ENCODE results near the gene CEP72.

GRCh38 chr5:626850-627249, 14.7 kb downstream of the CEP72 start:
- no peak for TF ChIP-seq POLR2A (IDR thresholded peaks at IDR 0.05)
- TF ChIP-seq, protein P1, sequence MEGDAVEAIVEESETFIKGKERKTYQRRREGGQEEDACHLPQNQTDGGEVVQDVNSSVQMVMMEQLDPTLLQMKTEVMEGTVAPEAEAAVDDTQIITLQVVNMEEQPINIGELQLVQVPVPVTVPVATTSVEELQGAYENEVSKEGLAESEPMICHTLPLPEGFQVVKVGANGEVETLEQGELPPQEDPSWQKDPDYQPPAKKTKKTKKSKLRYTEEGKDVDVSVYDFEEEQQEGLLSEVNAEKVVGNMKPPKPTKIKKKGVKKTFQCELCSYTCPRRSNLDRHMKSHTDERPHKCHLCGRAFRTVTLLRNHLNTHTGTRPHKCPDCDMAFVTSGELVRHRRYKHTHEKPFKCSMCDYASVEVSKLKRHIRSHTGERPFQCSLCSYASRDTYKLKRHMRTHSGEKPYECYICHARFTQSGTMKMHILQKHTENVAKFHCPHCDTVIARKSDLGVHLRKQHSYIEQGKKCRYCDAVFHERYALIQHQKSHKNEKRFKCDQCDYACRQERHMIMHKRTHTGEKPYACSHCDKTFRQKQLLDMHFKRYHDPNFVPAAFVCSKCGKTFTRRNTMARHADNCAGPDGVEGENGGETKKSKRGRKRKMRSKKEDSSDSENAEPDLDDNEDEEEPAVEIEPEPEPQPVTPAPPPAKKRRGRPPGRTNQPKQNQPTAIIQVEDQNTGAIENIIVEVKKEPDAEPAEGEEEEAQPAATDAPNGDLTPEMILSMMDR (IDR thresholded peaks at IDR 0.05): no peak
